ENCODE data around the gene UBE2G1. TPM values are rescaled to one million over a fixed set of nuclear protein-coding genes. Genes with fewer than 3 reads are reported as not detected.

Gene UBE2G1
- polyA plus RNA-seq, 1 experiment: 23.1 TPM

DNA sequence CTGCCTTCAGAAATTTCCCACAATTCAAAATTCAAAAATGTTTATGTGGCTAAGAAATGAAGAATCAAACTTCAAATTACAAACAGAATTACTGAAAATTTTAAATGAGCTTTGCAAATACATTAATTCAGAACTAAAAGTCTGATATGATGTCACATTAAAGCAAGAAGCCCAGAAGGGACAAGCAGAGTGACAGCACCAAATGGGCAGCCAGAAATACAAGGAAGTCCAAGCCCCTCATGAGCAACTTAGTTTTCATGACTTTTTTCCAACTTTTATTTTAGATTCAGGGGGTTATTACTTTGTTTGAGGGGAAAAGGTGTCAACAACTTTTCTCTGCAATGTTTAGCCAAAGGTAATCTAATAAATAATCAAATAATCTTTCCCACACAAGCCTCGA lies 21.5 kb downstream of the UBE2G1 start:
- no peak for DNase-seq (ENCODE audit: low read depth)
- CTCF ChIA-PET: interaction anchor here (0.7 kb wide), 1 partner anchor 13 kb away, joined by 3 read pairs; no protein-coding TSS in a partner anchor

DNA sequence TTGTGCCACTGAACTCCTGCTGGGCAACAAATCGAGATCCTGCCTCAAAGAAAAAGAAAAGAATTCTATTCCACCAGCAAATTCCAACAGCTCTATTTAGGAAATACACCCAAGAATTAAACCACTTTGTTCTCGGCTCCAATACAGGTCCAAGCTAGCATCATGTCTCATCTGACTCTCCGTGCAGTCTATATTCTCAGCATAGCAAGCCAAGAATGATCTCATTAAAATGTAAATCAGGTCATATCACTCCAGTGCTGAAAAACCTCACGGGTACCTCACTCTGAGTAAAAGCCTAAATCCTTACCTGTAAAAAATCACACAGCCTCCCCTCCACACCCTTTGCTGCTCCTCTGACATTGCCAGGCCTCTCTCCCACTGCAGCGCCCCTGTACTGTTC lies 23.9 kb downstream of the UBE2G1 start:
- no peak overlapping the region for H3K4me3 ChIP-seq (ENCODE audit: low read depth, low read length)
- no peaks in the 10 kb centered on the region for H3K27me3 ChIP-seq (ENCODE audit: control insufficient read depth, insufficient read depth, low read length)
- DNase-seq (ENCODE audit: low read depth): no peak
- ChIA-PET CTCF (interaction anchor here (1.2 kb wide), 1 partner anchor 36 kb away, joined by 3 read pairs; no protein-coding TSS in a partner anchor), POLR2A (no interaction called here)
- no peaks in the 10 kb centered on the region for H3K36me3 ChIP-seq (ENCODE audit: control insufficient read depth, insufficient read depth, low read length)
- TF ChIP-seq, protein P1, sequence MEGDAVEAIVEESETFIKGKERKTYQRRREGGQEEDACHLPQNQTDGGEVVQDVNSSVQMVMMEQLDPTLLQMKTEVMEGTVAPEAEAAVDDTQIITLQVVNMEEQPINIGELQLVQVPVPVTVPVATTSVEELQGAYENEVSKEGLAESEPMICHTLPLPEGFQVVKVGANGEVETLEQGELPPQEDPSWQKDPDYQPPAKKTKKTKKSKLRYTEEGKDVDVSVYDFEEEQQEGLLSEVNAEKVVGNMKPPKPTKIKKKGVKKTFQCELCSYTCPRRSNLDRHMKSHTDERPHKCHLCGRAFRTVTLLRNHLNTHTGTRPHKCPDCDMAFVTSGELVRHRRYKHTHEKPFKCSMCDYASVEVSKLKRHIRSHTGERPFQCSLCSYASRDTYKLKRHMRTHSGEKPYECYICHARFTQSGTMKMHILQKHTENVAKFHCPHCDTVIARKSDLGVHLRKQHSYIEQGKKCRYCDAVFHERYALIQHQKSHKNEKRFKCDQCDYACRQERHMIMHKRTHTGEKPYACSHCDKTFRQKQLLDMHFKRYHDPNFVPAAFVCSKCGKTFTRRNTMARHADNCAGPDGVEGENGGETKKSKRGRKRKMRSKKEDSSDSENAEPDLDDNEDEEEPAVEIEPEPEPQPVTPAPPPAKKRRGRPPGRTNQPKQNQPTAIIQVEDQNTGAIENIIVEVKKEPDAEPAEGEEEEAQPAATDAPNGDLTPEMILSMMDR (IDR thresholded peaks at IDR 0.05; ENCODE audit: insufficient read depth, low read depth, low read length): no peak

More for the DNA sequence above, 21.5 kb downstream of the UBE2G1 start:
- TF ChIP-seq, protein P1 (IDR thresholded peaks at IDR 0.05; ENCODE audit: insufficient read depth, low read depth, low read length): no peak
- Histone ChIP-seq H3K4me3 (ENCODE audit: low read depth, low read length) (no peak overlapping the region), H3K27me3 (ENCODE audit: control insufficient read depth, insufficient read depth, low read length) (no peaks in the 10 kb centered on the region), H3K36me3 (ENCODE audit: control insufficient read depth, insufficient read depth, low read length) (no peaks in the 10 kb centered on the region)
- POLR2A ChIA-PET: no interaction called here

DNA sequence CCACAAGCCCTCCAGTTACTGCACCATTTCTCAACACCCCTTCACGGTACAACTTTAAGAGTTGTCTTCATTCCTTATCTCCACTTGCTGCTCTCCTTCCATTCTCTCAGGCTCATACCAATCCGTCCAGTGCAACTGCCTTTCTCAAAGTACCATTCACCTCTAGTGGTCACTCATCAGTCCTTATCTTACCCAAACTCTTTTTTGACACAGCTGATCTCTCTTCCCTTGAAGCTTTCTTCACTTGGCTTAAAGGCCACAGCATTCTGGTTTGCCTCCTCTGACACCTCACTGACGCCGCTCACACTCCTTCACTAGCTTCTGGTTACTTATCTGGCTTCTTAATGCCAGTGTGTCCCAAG lies 24.9 kb downstream of the UBE2G1 start:
- CTCF ChIA-PET: interaction anchor here (0.9 to 1.2 kb wide), 2 partner anchors 9 to 35 kb away, joined by 3 to 4 read pairs; no protein-coding TSS in a partner anchor
- H3K4me3 ChIP-seq (ENCODE audit: low read depth, low read length): no peak overlapping the region

DNA sequence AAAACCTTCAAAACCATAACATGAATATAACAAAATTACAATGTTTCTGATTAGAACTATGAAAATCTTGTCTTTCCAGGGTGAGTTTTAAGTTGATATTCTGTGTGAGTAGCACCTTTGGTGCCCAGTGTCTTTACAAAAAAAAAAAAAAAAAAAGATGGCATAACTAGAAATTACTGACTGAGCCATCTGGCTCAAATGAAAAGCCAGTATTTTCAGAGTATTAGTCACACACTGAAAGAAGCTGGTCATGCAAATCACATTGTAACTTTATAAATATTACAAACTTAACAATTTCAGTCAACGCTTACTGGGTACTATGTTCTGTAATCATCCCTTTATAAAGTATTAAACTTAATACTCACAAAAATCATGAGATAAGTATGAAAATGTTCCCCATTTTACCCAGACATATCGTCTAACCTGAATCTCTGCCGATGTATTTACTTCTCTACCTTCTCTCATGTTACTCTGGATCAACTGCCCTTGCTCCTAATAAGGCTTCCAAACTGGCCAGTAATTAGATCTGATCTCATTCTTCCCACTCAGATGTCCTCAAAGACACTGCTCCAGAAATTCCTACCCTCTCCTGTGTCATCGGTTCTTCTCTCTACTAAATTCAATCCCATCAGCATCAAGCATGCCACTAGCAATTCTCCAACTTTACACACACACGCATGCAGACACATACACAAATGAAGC lies 25.4 kb downstream of the UBE2G1 start:
- TF ChIP-seq, protein P1 (IDR thresholded peaks at IDR 0.05; ENCODE audit: insufficient read depth, low read depth, low read length): no peak
- POLR2A ChIA-PET: interaction anchor here (0.5 kb wide), 2 partner anchors 629 to 1011 kb away, joined by 4 read pairs; no protein-coding TSS in a partner anchor
- no peaks in the 10 kb centered on the region for H3K36me3 ChIP-seq (ENCODE audit: control insufficient read depth, insufficient read depth, low read length)
- H3K27me3 ChIP-seq (ENCODE audit: control insufficient read depth, insufficient read depth, low read length): no peaks in the 10 kb centered on the region
- DNase-seq (ENCODE audit: low read depth): no peak
- H3K4me3 ChIP-seq (ENCODE audit: low read depth, low read length): no peak overlapping the region
- CTCF ChIA-PET: interaction anchor here (0.7 to 1.2 kb wide), 2 partner anchors 17 to 35 kb away, joined by 3 read pairs; no protein-coding TSS in a partner anchor

More for the DNA sequence above, 24.9 kb downstream of the UBE2G1 start:
- DNase-seq (ENCODE audit: low read depth): no peak
- TF ChIP-seq, protein P1 (IDR thresholded peaks at IDR 0.05; ENCODE audit: insufficient read depth, low read depth, low read length): no peak
- POLR2A ChIA-PET: interaction anchor here (0.5 kb wide), 1 partner anchor 1011 kb away, joined by 4 read pairs; no protein-coding TSS in a partner anchor
- no peaks in the 10 kb centered on the region for H3K27me3 ChIP-seq (ENCODE audit: control insufficient read depth, insufficient read depth, low read length)
- no peaks in the 10 kb centered on the region for H3K36me3 ChIP-seq (ENCODE audit: control insufficient read depth, insufficient read depth, low read length)

DNA sequence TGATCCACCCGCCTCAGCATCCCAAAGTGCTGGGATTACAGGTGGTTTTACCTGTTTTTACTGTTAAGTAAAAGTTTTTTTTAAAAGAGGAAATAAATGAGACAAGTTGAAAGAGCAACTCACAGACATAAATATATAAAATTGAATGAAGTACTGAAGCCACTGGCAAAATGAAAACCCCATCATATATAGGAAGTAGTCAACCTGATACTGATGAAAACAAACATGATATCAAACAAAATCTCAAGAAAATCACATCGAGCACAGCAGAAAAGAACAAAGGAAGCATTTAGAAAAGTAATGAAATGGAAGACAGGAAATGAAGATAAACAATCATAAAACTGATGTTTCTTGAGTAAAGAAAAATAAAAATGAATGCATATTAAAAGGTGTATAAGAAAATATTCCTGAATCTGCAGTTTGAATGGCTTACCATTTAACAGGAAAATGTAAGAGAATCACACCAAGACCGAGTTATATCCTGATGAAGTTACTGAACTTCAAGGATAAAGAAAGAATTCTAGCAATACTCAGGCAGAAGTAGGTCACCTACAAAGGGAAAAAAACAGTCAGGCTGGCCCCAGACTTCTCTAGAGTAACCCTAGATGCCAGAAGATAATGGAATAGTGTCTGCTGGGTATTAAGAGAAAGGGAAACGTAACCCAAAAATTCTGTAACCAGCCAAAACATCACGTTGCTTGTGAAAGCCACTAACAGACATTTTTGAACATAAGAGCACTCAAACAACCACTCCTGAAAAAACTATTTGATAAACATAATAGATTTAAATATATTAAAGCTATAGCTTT lies 31.5 kb downstream of the UBE2G1 start:
- POLR2A ChIA-PET: no interaction called here
- no peak for DNase-seq (ENCODE audit: low read depth)
- Histone ChIP-seq H3K36me3 (ENCODE audit: control insufficient read depth, insufficient read depth, low read length) (no peaks in the 10 kb centered on the region), H3K4me3 (ENCODE audit: low read depth, low read length) (no peak overlapping the region), H3K27me3 (ENCODE audit: control insufficient read depth, insufficient read depth, low read length) (no peaks in the 10 kb centered on the region)
- TF ChIP-seq, protein P1 (IDR thresholded peaks at IDR 0.05; ENCODE audit: insufficient read depth, low read depth, low read length): no peak
- CTCF ChIA-PET: no interaction called here

Measured in BJ (cell line).